GM12878 (cell line): Measurements from ENCODE around the gene GPC5. TPM values are rescaled to one million over a fixed set of nuclear protein-coding genes. Genes with fewer than 3 reads are reported as not detected.

Source experiments
- ATAC-seq: fragments of 200-7000 bp; cut with Tn5 transposase; 3 replicates; pipeline ENCODE4 v1.9.1; 2020; ENCODE audit warnings: mild to moderate bottlenecking, moderate library complexity
- BruUV-seq: library from RNA; stranded (reverse); fragments of 400-500 nt; replicated peaks from 2 replicates; lab custom pipeline; 2021; lab: Mats Ljungman, UMichigan
- CTCF ChIA-PET: fragments of 300-600 bp; sonication (Branson Sonifier 250); formaldehyde crosslinking; extraction: SDS; loops from one replicate; lab custom pipeline; 2021; ENCODE audit warnings: inconsistent platforms; lab: Yijun Ruan, JAX
- POLR2A ChIA-PET: fragments of 350-600 bp; formaldehyde crosslinking; extraction: SDS; loops from one replicate; lab custom pipeline; 2021; ENCODE audit warnings: inconsistent platforms; lab: Charles Lee
- RAD21 ChIA-PET: fragments of 300-600 bp; sonication (Branson Sonifier 250); formaldehyde crosslinking; loops from one replicate; lab custom pipeline; 2023; ENCODE audit warnings: antibody characterized with exemption; ENCODE audit not compliant: unreplicated experiment; lab: Charles Lee
- SMC1A ChIA-PET: fragments of 300-600 bp; sonication (Branson Sonifier 250); formaldehyde crosslinking; loops from one replicate; lab custom pipeline; 2023; ENCODE audit not compliant: unreplicated experiment, uncharacterized antibody; lab: Charles Lee
- DNase-seq: peaks from one replicate; pipeline ENCODE4 v3.0.0-alpha.2; 2011; ENCODE audit warnings: low read depth, low spot score
- FAIRE-seq: peaks from 3 replicates; lab custom pipeline; 2011; peaks lifted over from hg19 to GRCh38; lab: Jason Lieb, UNC
- H2AFZ ChIP-seq: 2 replicates; pipeline ENCODE4 v1.6.0; 2011; ENCODE audit warnings: low read depth, low read length, control low read depth; ENCODE audit not compliant: control insufficient read depth
- H3K27ac ChIP-seq: 2 replicates; pipeline ENCODE4 v1.5.1; 2011; ENCODE audit warnings: control low read depth; ENCODE audit not compliant: control insufficient read depth, insufficient read depth
- H3K27me3 ChIP-seq, 2 experiments: replicated peaks in 1 of 2; 2 replicates each; pipeline versions ENCODE4 v1.6.0 to v1.6.1; 2011; ENCODE audit warnings: low read length in 1 of 2; ENCODE audit not compliant: control insufficient read depth in 2 of 2, insufficient read depth in 2 of 2
- H3K36me3 ChIP-seq, 2 experiments: 2 replicates each; pipeline ENCODE4 v1.5.1; 2011; ENCODE audit warnings: low read length in 1 of 2; ENCODE audit not compliant: control insufficient read depth in 2 of 2, insufficient read depth in 2 of 2
- H3K4me1 ChIP-seq: 2 replicates; pipeline ENCODE4 v1.6.1; 2011; ENCODE audit warnings: mild to moderate bottlenecking, low read length, moderate library complexity, mixed read lengths; ENCODE audit not compliant: control insufficient read depth, insufficient read depth
- H3K4me2 ChIP-seq: 2 replicates; pipeline ENCODE4 v1.6.0; 2011; ENCODE audit warnings: control low read depth; ENCODE audit not compliant: control insufficient read depth, insufficient read depth
- H3K4me3 ChIP-seq: fragments of 200-600 bp; sonication (generic); 2 replicates; pipeline ENCODE4 v1.5.1; 2016
- H3K79me2 ChIP-seq: 2 replicates; pipeline ENCODE4 v1.6.0; 2011; ENCODE audit warnings: low read length; ENCODE audit not compliant: control insufficient read depth, insufficient read depth
- H3K9ac ChIP-seq: 2 replicates; pipeline ENCODE4 v1.8.0; 2011; ENCODE audit warnings: low read length, control low read depth, mixed read lengths; ENCODE audit not compliant: control insufficient read depth, insufficient read depth
- H3K9me3 ChIP-seq: replicated peaks from 3 replicates; pipeline ENCODE4 v1.5.1; 2011; ENCODE audit warnings: mild to moderate bottlenecking, low read length; ENCODE audit not compliant: control insufficient read depth, insufficient read depth
- H4K20me1 ChIP-seq: 2 replicates; pipeline ENCODE4 v1.6.0; 2011; ENCODE audit not compliant: control insufficient read depth, insufficient read depth
- HCFC1 ChIP-seq: fragments of 150-350 bp; IDR thresholded peaks from 2 replicates; pipeline ENCODE4 v1.6.1; 2014; ENCODE audit warnings: low read length
- MXI1 ChIP-seq: fragments of 150-350 bp; IDR thresholded peaks from 2 replicates; pipeline ENCODE4 v1.6.1; 2011; ENCODE audit warnings: low read depth, mild to moderate bottlenecking, inconsistent platforms, low read length, improper control_type of control experiment
- NFIC ChIP-seq: IDR thresholded peaks from 2 replicates; pipeline ENCODE4 v1.6.1; 2012; ENCODE audit warnings: low read depth, mild to moderate bottlenecking, inconsistent platforms, low read length, moderate library complexity
- NR2C1 ChIP-seq: fragments of 450-650 bp; IDR thresholded peaks from 2 replicates; pipeline ENCODE4 v1.6.1; 2017; ENCODE audit warnings: antibody characterized with exemption, mild to moderate bottlenecking, moderate library complexity
- RB1 ChIP-seq: fragments of 450-650 bp; formaldehyde crosslinking; IDR thresholded peaks from 2 replicates; pipeline ENCODE4 v1.6.1; 2017; ENCODE audit warnings: mild to moderate bottlenecking, borderline replicate concordance
- RELA ChIP-seq: fragments of 450-650 bp; IDR thresholded peaks from 2 replicates; pipeline ENCODE4 v1.8.0; 2014; ENCODE audit warnings: borderline replicate concordance; ENCODE audit not compliant: partially characterized antibody
- TCF12 ChIP-seq: IDR thresholded peaks from 2 replicates; pipeline ENCODE4 v1.6.1; 2011; ENCODE audit warnings: low read depth, mild to moderate bottlenecking, low read length
- WGBS: methylation state at CpG from one replicate; pipeline ENCODE4 v1.1.6; 2016; ENCODE audit warnings: low lambda C conversion rate; ENCODE audit not compliant: insufficient replicate concordance, insufficient coverage; ENCODE audit errors: missing lambda C conversion rate; 5-methylcytosine and 5-hydroxymethylcytosine counted together
- in situ Hi-C: fragments of 300-500 bp; cut with MboI; formaldehyde crosslinking; loops from 9 replicates; pipeline ENCODE4 v1.14.3; 2018; ENCODE audit warnings: mixed read lengths
- intact Hi-C: fragments of 100-400 bp; cut with micrococcal nuclease; formaldehyde crosslinking; loops from one replicate; pipeline ENCODE4 v1.14.2; 2022; ENCODE audit not compliant: unreplicated experiment
- polyA plus RNA-seq, 11 experiments: library from polyadenylated mRNA; depleted of rRNA in 4 of 11; unstranded in 6 of 11; stranded (reverse) in 5 of 11; fragments of >200 nt; fragmentation: Nextera tagmentation in 4 of 11; fragmentation: Illumina TruSeq in 1 of 11; extraction: Ambion mirVana in 4 of 11; extraction: Trizol in 1 of 11; gene quantifications; 1 replicate in 1 of 11; 2 replicates in 10 of 11; pipeline versions ENCODE4 v1.2.1 to v1.2.3, GENCODE V29; 2011 to 2016; ENCODE audit warnings: inconsistent platforms in 2 of 11, missing spikeins in 2 of 11, low read depth in 1 of 11
- total RNA-seq, 4 experiments: library from RNA; depleted of rRNA in 3 of 4; stranded (reverse); fragments of >200 nt in 3 of 4; fragmentation: Illumina TruSeq in 1 of 4; extraction: Trizol in 1 of 4; gene quantifications; 2 replicates each; pipeline versions ENCODE4 v1.2.1 to v1.2.3, GENCODE V29; 2013 to 2021
- TF ChIP-seq, protein P1 (sequence below): fragments of 450-650 bp; IDR thresholded peaks from 2 replicates; pipeline ENCODE4 v1.6.1; 2017; ENCODE audit warnings: mild to moderate bottlenecking
- TF ChIP-seq, protein P2 (sequence below), 3 experiments: IDR thresholded peaks in 2 of 3; conservative IDR thresholded peaks in 1 of 3; 2 replicates each; pipeline ENCODE4 v1.5.1; 2011; ENCODE audit warnings: low read depth in 3 of 3, low read length in 3 of 3, mild to moderate bottlenecking in 3 of 3, control low read depth in 2 of 3, moderate library complexity in 2 of 3, inconsistent platforms in 1 of 3, mixed read lengths in 1 of 3; ENCODE audit not compliant: control insufficient read depth in 2 of 3, insufficient read depth in 1 of 3; ENCODE audit errors: extremely low read depth in 1 of 3

Gene GPC5
- total and polyA plus RNA-seq, 10 of the 15 experiments (the other 5 are each of a cell fraction or from before 2014, with no cell fraction given), result 0.05 to 0.87 (median 0.44) TPM; not detected in 1

- FAIRE-seq, result no peak
- SMC1A ChIA-PET, result no interaction called here
- POLR2A ChIA-PET, result no interaction called here
These were observed 1035.5 kb downstream of the GPC5 start for GRCh38 chr13:92433963-92434362.

More at GRCh38 chr13:92433963-92434362, 1035.5 kb downstream of the GPC5 start:
- TF ChIP-seq RB1 (no peak), NFIC (no peak), RELA (no peak), MXI1 (no peak), TCF12 (no peak), HCFC1 (no peak), NR2C1 (no peak)
- TF ChIP-seq, protein P1, sequence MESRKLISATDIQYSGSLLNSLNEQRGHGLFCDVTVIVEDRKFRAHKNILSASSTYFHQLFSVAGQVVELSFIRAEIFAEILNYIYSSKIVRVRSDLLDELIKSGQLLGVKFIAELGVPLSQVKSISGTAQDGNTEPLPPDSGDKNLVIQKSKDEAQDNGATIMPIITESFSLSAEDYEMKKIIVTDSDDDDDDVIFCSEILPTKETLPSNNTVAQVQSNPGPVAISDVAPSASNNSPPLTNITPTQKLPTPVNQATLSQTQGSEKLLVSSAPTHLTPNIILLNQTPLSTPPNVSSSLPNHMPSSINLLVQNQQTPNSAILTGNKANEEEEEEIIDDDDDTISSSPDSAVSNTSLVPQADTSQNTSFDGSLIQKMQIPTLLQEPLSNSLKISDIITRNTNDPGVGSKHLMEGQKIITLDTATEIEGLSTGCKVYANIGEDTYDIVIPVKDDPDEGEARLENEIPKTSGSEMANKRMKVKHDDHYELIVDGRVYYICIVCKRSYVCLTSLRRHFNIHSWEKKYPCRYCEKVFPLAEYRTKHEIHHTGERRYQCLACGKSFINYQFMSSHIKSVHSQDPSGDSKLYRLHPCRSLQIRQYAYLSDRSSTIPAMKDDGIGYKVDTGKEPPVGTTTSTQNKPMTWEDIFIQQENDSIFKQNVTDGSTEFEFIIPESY, result no peak
- TF ChIP-seq, protein P2, sequence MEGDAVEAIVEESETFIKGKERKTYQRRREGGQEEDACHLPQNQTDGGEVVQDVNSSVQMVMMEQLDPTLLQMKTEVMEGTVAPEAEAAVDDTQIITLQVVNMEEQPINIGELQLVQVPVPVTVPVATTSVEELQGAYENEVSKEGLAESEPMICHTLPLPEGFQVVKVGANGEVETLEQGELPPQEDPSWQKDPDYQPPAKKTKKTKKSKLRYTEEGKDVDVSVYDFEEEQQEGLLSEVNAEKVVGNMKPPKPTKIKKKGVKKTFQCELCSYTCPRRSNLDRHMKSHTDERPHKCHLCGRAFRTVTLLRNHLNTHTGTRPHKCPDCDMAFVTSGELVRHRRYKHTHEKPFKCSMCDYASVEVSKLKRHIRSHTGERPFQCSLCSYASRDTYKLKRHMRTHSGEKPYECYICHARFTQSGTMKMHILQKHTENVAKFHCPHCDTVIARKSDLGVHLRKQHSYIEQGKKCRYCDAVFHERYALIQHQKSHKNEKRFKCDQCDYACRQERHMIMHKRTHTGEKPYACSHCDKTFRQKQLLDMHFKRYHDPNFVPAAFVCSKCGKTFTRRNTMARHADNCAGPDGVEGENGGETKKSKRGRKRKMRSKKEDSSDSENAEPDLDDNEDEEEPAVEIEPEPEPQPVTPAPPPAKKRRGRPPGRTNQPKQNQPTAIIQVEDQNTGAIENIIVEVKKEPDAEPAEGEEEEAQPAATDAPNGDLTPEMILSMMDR (IDR thresholded peaks at IDR 0.05 in 2 of 3, conservative IDR thresholded peaks at IDR 0.05 in 1 of 3; ENCODE audit: control insufficient read depth in 2 of 3, extremely low read depth in 1 of 3, insufficient read depth in 1 of 3, low read depth in 3 of 3, low read length in 3 of 3), result no peak
- DNase-seq, result no peak
- Histone ChIP-seq H3K9ac (no peak overlapping the region), H2AFZ (no peak overlapping the region), H3K27ac (no peak overlapping the region), H3K4me1 (no peaks in the 10 kb centered on the region), H3K79me2 (no peaks in the 10 kb centered on the region), H3K4me2 (no peak overlapping the region), H3K27me3 (no peaks in the 10 kb centered on the region), H3K9me3 (no peaks in the 10 kb centered on the region), H3K36me3 (no peaks in the 10 kb centered on the region), H4K20me1 (no peaks in the 10 kb centered on the region), H3K4me3 (no peak overlapping the region)
- RAD21 ChIA-PET, result no interaction called here
- in situ Hi-C loops (no loop called here), intact Hi-C loops (no loop called here)
- BruUV-seq, result no TSS peak
- WGBS, result 0% methylated on average over 1 of the region's 1 CpG
- CTCF ChIA-PET, result no interaction called here
- no peak for ATAC-seq
